ENCODE data around the gene RBFOX1. TPM values are rescaled to one million over a fixed set of nuclear protein-coding genes. Genes with fewer than 3 reads are reported as not detected.

The RBFOX1 gene
- total and polyA plus RNA-seq, 4 donors = 47.4 to 169 (median 118) TPM

GRCh38 chr16:7470344-7470743 lies 137.7 kb downstream of the RBFOX1 start:
- Histone ChIP-seq H3K4me3 (ENCODE audit: low read depth, low read length) (no peak overlapping the region), H3K4me1 (ENCODE audit: control insufficient read depth, insufficient read depth, low read length) (no peaks in the 10 kb centered on the region), H3K36me3 (ENCODE audit: control insufficient read depth, insufficient read depth, low read length) (no peaks in the 10 kb centered on the region), H3K9me3 (ENCODE audit: control insufficient read depth, insufficient read depth, low read length) (no peaks in the 10 kb centered on the region), H3K27me3 (ENCODE audit: control insufficient read depth, insufficient read depth, low read length) (no peaks in the 10 kb centered on the region), H3K27ac (ENCODE audit: low read depth, low read length) (no peak overlapping the region)
- 95% methylated on average over 3 of the region's 3 CpGs for WGBS (ENCODE audit: insufficient coverage)
- DNase-seq (ENCODE audit: low read depth in 4 of 6, low spot score in 6 of 6) = no peak

GRCh38 chr16:7471268-7471667 lies 138.6 kb downstream of the RBFOX1 start:
- H3K36me3 ChIP-seq (ENCODE audit: control insufficient read depth, insufficient read depth, low read length) = no peaks in the 10 kb centered on the region
- H3K9me3 ChIP-seq (ENCODE audit: control insufficient read depth, insufficient read depth, low read length) = no peaks in the 10 kb centered on the region
- H3K27me3 ChIP-seq (ENCODE audit: control insufficient read depth, insufficient read depth, low read length) = no peaks in the 10 kb centered on the region
- no peak for DNase-seq (ENCODE audit: low read depth in 4 of 6, low spot score in 6 of 6)
- no peak overlapping the region for H3K4me3 ChIP-seq (ENCODE audit: low read depth, low read length)
- no CpG with 5 or more reads among the region's 1 CpG for WGBS (ENCODE audit: insufficient coverage)
- no peak overlapping the region for H3K27ac ChIP-seq (ENCODE audit: low read depth, low read length)
- H3K4me1 ChIP-seq (ENCODE audit: control insufficient read depth, insufficient read depth, low read length) = no peaks in the 10 kb centered on the region

GRCh38 chr16:7482032-7482431 lies 149.4 kb downstream of the RBFOX1 start:
- H3K4me3 ChIP-seq (ENCODE audit: low read depth, low read length) = no peak overlapping the region
- H3K9me3 ChIP-seq (ENCODE audit: control insufficient read depth, insufficient read depth, low read length) = no peaks in the 10 kb centered on the region
- DNase-seq (ENCODE audit: low read depth in 4 of 6, low spot score in 6 of 6) = peak in 2 of 6 donors; percentile 57 to 68
- H3K27me3 ChIP-seq (ENCODE audit: control insufficient read depth, insufficient read depth, low read length) = no peaks in the 10 kb centered on the region
- H3K27ac ChIP-seq (ENCODE audit: low read depth, low read length) = no peak overlapping the region
- no CpG with 5 or more reads among the region's 10 CpGs for WGBS (ENCODE audit: insufficient coverage)
- peaks cover 11% of the 10 kb centered on the region for H3K4me1 ChIP-seq (ENCODE audit: control insufficient read depth, insufficient read depth, low read length)
- H3K36me3 ChIP-seq (ENCODE audit: control insufficient read depth, insufficient read depth, low read length) = no peaks in the 10 kb centered on the region

- Histone ChIP-seq H3K27ac (ENCODE audit: low read depth, low read length) (no peak overlapping the region), H3K4me1 (ENCODE audit: control insufficient read depth, insufficient read depth, low read length) (peaks cover 11% of the 10 kb centered on the region), H3K27me3 (ENCODE audit: control insufficient read depth, insufficient read depth, low read length) (no peaks in the 10 kb centered on the region), H3K4me3 (ENCODE audit: low read depth, low read length) (no peak overlapping the region), H3K36me3 (ENCODE audit: control insufficient read depth, insufficient read depth, low read length) (no peaks in the 10 kb centered on the region), H3K9me3 (ENCODE audit: control insufficient read depth, insufficient read depth, low read length) (no peaks in the 10 kb centered on the region)
- DNase-seq (ENCODE audit: low read depth in 4 of 6, low spot score in 6 of 6) = no peak
- WGBS (ENCODE audit: insufficient coverage) = no CpG with 5 or more reads among the region's 10 CpGs
Measured at GRCh38 chr16:7482596-7483290, 150.1 kb downstream of the RBFOX1 start.

GRCh38 chr16:7487574-7488323 lies 155.1 kb downstream of the RBFOX1 start:
- Histone ChIP-seq H3K4me1 (ENCODE audit: control insufficient read depth, insufficient read depth, low read length) (no peaks in the 10 kb centered on the region), H3K27me3 (ENCODE audit: control insufficient read depth, insufficient read depth, low read length) (no peaks in the 10 kb centered on the region), H3K4me3 (ENCODE audit: low read depth, low read length) (no peak overlapping the region), H3K9me3 (ENCODE audit: control insufficient read depth, insufficient read depth, low read length) (no peaks in the 10 kb centered on the region), H3K36me3 (ENCODE audit: control insufficient read depth, insufficient read depth, low read length) (no peaks in the 10 kb centered on the region), H3K27ac (ENCODE audit: low read depth, low read length) (no peak overlapping the region)
- DNase-seq (ENCODE audit: low read depth in 4 of 6, low spot score in 6 of 6) = peak in 2 of 6 donors; percentile 19 to 91
- 54% methylated on average over 8 of the region's 12 CpGs for WGBS (ENCODE audit: insufficient coverage)

- WGBS (ENCODE audit: insufficient coverage) = no CpG with 5 or more reads among the region's 1 CpG
- no peak for DNase-seq (ENCODE audit: low read depth in 4 of 6, low spot score in 6 of 6)
- no peaks in the 10 kb centered on the region for H3K27me3 ChIP-seq (ENCODE audit: control insufficient read depth, insufficient read depth, low read length)
- H3K36me3 ChIP-seq (ENCODE audit: control insufficient read depth, insufficient read depth, low read length) = no peaks in the 10 kb centered on the region
- peaks cover 1% of the 10 kb centered on the region for H3K9me3 ChIP-seq (ENCODE audit: control insufficient read depth, insufficient read depth, low read length)
- no peak overlapping the region for H3K27ac ChIP-seq (ENCODE audit: low read depth, low read length)
- H3K4me1 ChIP-seq (ENCODE audit: control insufficient read depth, insufficient read depth, low read length) = no peaks in the 10 kb centered on the region
- no peak overlapping the region for H3K4me3 ChIP-seq (ENCODE audit: low read depth, low read length)
Measured at GRCh38 chr16:7492122-7492521, 159.5 kb downstream of the RBFOX1 start.

- Histone ChIP-seq H3K27me3 (ENCODE audit: control insufficient read depth, insufficient read depth, low read length) (no peaks in the 10 kb centered on the region), H3K4me1 (ENCODE audit: control insufficient read depth, insufficient read depth, low read length) (no peaks in the 10 kb centered on the region), H3K27ac (ENCODE audit: low read depth, low read length) (no peak overlapping the region), H3K4me3 (ENCODE audit: low read depth, low read length) (no peak overlapping the region), H3K9me3 (ENCODE audit: control insufficient read depth, insufficient read depth, low read length) (peaks cover 1% of the 10 kb centered on the region), H3K36me3 (ENCODE audit: control insufficient read depth, insufficient read depth, low read length) (no peaks in the 10 kb centered on the region)
- DNase-seq (ENCODE audit: low read depth in 4 of 6, low spot score in 6 of 6) = no peak
- WGBS (ENCODE audit: insufficient coverage) = 100% methylated on average over 2 of the region's 6 CpGs
Measured at GRCh38 chr16:7493133-7493532, 160.5 kb downstream of the RBFOX1 start.

GRCh38 chr16:7497691-7498090 lies 165.0 kb downstream of the RBFOX1 start:
- no peaks in the 10 kb centered on the region for H3K4me1 ChIP-seq (ENCODE audit: control insufficient read depth, insufficient read depth, low read length)
- no peaks in the 10 kb centered on the region for H3K36me3 ChIP-seq (ENCODE audit: control insufficient read depth, insufficient read depth, low read length)
- H3K4me3 ChIP-seq (ENCODE audit: low read depth, low read length) = no peak overlapping the region
- WGBS (ENCODE audit: insufficient coverage) = no CpG with 5 or more reads among the region's 4 CpGs
- peaks cover 1% of the 10 kb centered on the region for H3K9me3 ChIP-seq (ENCODE audit: control insufficient read depth, insufficient read depth, low read length)
- no peak overlapping the region for H3K27ac ChIP-seq (ENCODE audit: low read depth, low read length)
- DNase-seq (ENCODE audit: low read depth in 4 of 6, low spot score in 6 of 6) = no peak
- H3K27me3 ChIP-seq (ENCODE audit: control insufficient read depth, insufficient read depth, low read length) = no peaks in the 10 kb centered on the region

GRCh38 chr16:7501868-7502267 lies 169.2 kb downstream of the RBFOX1 start:
- no peaks in the 10 kb centered on the region for H3K27me3 ChIP-seq (ENCODE audit: control insufficient read depth, insufficient read depth, low read length)
- no peak overlapping the region for H3K27ac ChIP-seq (ENCODE audit: low read depth, low read length)
- WGBS (ENCODE audit: insufficient coverage) = 94% methylated on average over 3 of the region's 5 CpGs
- H3K36me3 ChIP-seq (ENCODE audit: control insufficient read depth, insufficient read depth, low read length) = no peaks in the 10 kb centered on the region
- H3K4me3 ChIP-seq (ENCODE audit: low read depth, low read length) = no peak overlapping the region
- no peaks in the 10 kb centered on the region for H3K4me1 ChIP-seq (ENCODE audit: control insufficient read depth, insufficient read depth, low read length)
- no peaks in the 10 kb centered on the region for H3K9me3 ChIP-seq (ENCODE audit: control insufficient read depth, insufficient read depth, low read length)
- no peak for DNase-seq (ENCODE audit: low read depth in 4 of 6, low spot score in 6 of 6)
